WI38 (cell line): ENCODE results near the gene PPP2R2C.

Experiments used
- H3K4me3 ChIP-seq: 2 replicates; pipeline ENCODE4 v1.5.1; 2011; ENCODE audit warnings: low read depth, mild to moderate bottlenecking, control low read depth, low read length
- TF ChIP-seq, protein P1 (sequence below): IDR thresholded peaks from 2 replicates; pipeline ENCODE4 v1.5.1; 2012; ENCODE audit warnings: low read depth, mild to moderate bottlenecking, control low read depth, low read length

The PPP2R2C gene

GRCh38 chr4:6401797-6402196, 70.6 kb downstream of the PPP2R2C start:
- TF ChIP-seq, protein P1, sequence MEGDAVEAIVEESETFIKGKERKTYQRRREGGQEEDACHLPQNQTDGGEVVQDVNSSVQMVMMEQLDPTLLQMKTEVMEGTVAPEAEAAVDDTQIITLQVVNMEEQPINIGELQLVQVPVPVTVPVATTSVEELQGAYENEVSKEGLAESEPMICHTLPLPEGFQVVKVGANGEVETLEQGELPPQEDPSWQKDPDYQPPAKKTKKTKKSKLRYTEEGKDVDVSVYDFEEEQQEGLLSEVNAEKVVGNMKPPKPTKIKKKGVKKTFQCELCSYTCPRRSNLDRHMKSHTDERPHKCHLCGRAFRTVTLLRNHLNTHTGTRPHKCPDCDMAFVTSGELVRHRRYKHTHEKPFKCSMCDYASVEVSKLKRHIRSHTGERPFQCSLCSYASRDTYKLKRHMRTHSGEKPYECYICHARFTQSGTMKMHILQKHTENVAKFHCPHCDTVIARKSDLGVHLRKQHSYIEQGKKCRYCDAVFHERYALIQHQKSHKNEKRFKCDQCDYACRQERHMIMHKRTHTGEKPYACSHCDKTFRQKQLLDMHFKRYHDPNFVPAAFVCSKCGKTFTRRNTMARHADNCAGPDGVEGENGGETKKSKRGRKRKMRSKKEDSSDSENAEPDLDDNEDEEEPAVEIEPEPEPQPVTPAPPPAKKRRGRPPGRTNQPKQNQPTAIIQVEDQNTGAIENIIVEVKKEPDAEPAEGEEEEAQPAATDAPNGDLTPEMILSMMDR: no peak
- no peak overlapping the region for H3K4me3 ChIP-seq

- H3K4me3 ChIP-seq: no peak overlapping the region
- TF ChIP-seq, protein P1: no peak
Measured at GRCh38 chr4:6396696-6397236, 75.6 kb downstream of the PPP2R2C start.

GRCh38 chr4:6395466-6396228, 76.8 kb downstream of the PPP2R2C start:
- H3K4me3 ChIP-seq: no peak overlapping the region
- TF ChIP-seq, protein P1: no peak

- no peak overlapping the region for H3K4me3 ChIP-seq
- TF ChIP-seq, protein P1: no peak
Measured at GRCh38 chr4:6394671-6395081, 77.7 kb downstream of the PPP2R2C start.

GRCh38 chr4:6393544-6394475, 78.6 kb downstream of the PPP2R2C start:
- no peak overlapping the region for H3K4me3 ChIP-seq
- TF ChIP-seq, protein P1: no peak

DNA sequence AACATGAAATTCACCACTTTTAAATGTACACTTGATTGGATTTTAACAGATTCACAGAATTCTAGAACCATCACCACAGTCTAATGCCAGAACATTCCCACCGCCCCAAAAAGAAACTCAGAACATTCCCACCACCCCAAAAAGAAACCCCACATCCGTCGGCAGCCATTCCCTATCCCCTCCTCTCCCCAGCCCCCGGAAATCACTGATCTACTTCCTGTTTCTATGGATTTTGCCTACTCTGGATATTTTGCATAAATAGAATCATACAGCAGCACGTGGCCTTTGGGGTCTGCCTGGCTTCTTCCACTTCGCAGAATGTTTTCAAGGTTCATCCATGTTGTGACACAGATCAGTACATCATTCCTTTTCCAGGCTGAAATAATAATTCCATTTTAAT, 79.3 kb downstream of the PPP2R2C start:
- TF ChIP-seq, protein P1: no peak
- no peak overlapping the region for H3K4me3 ChIP-seq
